Stomach (tissue), 9 donors: Measurements from ENCODE around the gene C19orf25. TPM values are rescaled to one million over a fixed set of nuclear protein-coding genes. Genes with fewer than 3 reads are reported as not detected.

Experiments used
- DNase-seq, 2 donors: peaks; one replicate each; pipeline versions ENCODE4 v3.0.0 to v3.0.0-alpha.2; 2013 to 2019
- H3K27ac ChIP-seq, 5 donors: fragments of 200-600 bp in 4 of 5; sonication (generic) in 4 of 5; one replicate each; pipeline ENCODE4 v1.5.1; 2013 to 2019; ENCODE audit warnings: mild to moderate bottlenecking in 1 of 5, moderate library complexity in 1 of 5
- H3K27me3 ChIP-seq, 3 donors: fragments of 200-600 bp; sonication (generic); one replicate each; pipeline ENCODE4 v1.5.1; 2017 to 2019; ENCODE audit warnings: mixed run types in 1 of 3
- H3K36me3 ChIP-seq, 4 donors: fragments of 200-600 bp; sonication (generic); 1 replicate in 3 of 4; 2 replicates in 1 of 4; pipeline ENCODE4 v1.5.1; 2016 to 2019
- H3K4me1 ChIP-seq, 4 donors: fragments of 200-600 bp; sonication (generic); one replicate each; pipeline ENCODE4 v1.5.1; 2016 to 2019
- H3K4me3 ChIP-seq, 4 donors: fragments of 200-600 bp; sonication (generic) in 3 of 4; one replicate each; pipeline ENCODE4 v1.5.1; 2016 to 2019; ENCODE audit warnings: mild to moderate bottlenecking in 1 of 4
- H3K9me3 ChIP-seq, 4 donors: fragments of 200-600 bp; sonication (generic); one replicate each; pipeline ENCODE4 v1.5.1; 2016 to 2019
- EP300 ChIP-seq: sonication (generic); formaldehyde crosslinking; IDR thresholded peaks from one replicate; pipeline ENCODE4 v1.6.1; 2017; ENCODE audit warnings: antibody characterized with exemption
- POLR2A ChIP-seq, 4 donors: fragments of 450-650 bp; IDR thresholded peaks; one replicate each; pipeline ENCODE4 v1.6.1; 2016; ENCODE audit warnings: antibody characterized with exemption in 4 of 4, control low read depth in 2 of 4, mild to moderate bottlenecking in 1 of 4, moderate library complexity in 1 of 4
- POLR2AphosphoS5 ChIP-seq, 3 donors: sonication (generic); formaldehyde crosslinking; IDR thresholded peaks; one replicate each; pipeline ENCODE4 v1.6.1; 2016; ENCODE audit warnings: antibody characterized with exemption in 3 of 3
- WGBS, 5 donors: extraction: QIAGEN DNeasy Blood & Tissue Kit in 3 of 5; methylation state at CpG; one replicate each; pipeline versions ENCODE4 v1.1.5 to v1.1.7; 2013 to 2018; 5-methylcytosine and 5-hydroxymethylcytosine counted together
- intact Hi-C: fragments of 100-400 bp; cut with DNase I; formaldehyde crosslinking; loops from one replicate; pipeline ENCODE4 v1.15.1; 2023; ENCODE audit warnings: low total_unique reads
- polyA plus RNA-seq, 3 donors: library from polyadenylated mRNA; stranded (reverse); fragments of 200-250 nt; gene quantifications; one replicate each; pipeline ENCODE4 v1.2.3, GENCODE V29; 2013
- total RNA-seq, 5 donors: library from RNA; depleted of rRNA; stranded (reverse); fragments of >200 nt; gene quantifications; one replicate each; pipeline versions ENCODE4 v1.1.0 to v1.2.3, GENCODE V29; 2014 to 2016
- TF ChIP-seq, protein P1 (sequence below), 7 experiments: fragments of 450-650 bp in 4 of 7; fragments of 200-600 bp in 3 of 7; sonication (generic) in 3 of 7; IDR thresholded peaks; one replicate each; pipeline ENCODE4 v1.5.1; 2016 to 2019; ENCODE audit warnings: antibody characterized with exemption in 7 of 7, control low read depth in 2 of 7, mild to moderate bottlenecking in 1 of 7
- donor health status: healthy with polysubstance abuse.
- donor health status: Bipolar disorder and iron deficiency.
- donor health status: healthy.

C19orf25 gene
- total and polyA plus RNA-seq, 8 donors, result 5.4 to 84.3 (median 29.1) TPM

DNA sequence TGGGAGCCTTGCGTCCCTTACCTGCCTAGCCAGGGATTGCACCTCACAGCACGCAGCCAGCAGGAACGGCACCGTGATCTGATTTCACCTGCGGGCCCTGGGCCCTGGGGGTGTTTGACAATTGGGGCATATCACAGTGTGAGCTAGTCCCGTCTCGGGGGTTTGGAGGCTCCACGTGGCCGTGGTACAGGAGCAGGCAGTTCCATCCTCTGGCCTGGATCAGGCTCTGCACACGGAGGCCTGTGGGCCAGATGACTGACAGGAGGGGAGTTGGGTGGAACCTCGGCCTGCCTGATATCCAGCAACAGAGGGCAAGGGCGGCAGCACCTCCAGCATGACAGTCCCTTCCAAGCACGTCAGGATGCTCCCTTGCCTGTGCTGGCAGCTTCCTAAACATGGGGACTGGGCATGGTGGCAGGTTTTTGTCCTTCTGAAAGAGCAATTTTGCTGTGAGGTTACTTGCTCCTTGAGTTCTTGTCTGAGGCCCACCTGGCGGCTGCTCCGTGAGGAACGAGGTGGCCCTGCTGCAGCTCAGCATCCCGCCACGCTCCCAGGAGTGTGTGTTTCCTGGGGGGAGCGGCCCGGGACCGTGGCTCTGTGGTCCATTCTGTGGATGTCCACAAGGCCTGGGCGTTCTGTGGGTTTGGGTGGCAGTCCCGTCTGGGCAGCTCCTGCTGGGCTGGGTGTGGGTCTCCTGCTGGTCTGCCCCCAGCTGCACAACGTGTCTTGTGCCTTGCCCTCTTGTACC, 47.1 kb downstream of the C19orf25 start:
- Histone ChIP-seq H3K4me1 (peaks cover 12 to 20% (median 15%) of the 10 kb centered on the region in 4 donors), H3K9me3 (no peaks in the 10 kb centered on the region), H3K36me3 (peaks cover 61 to 92% (median 91%) of the 10 kb centered on the region in 4 donors), H3K27me3 (no peaks in the 10 kb centered on the region), H3K4me3 (no peak overlapping the region), H3K27ac (no peak overlapping the region)
- intact Hi-C loops, result no loop called here
- TF ChIP-seq EP300, result no peak
- no peak for TF ChIP-seq POLR2AphosphoS5 (IDR thresholded peaks at IDR 0.05)
- TF ChIP-seq POLR2A (IDR thresholded peaks at IDR 0.05), result no peak
- TF ChIP-seq, protein P1, sequence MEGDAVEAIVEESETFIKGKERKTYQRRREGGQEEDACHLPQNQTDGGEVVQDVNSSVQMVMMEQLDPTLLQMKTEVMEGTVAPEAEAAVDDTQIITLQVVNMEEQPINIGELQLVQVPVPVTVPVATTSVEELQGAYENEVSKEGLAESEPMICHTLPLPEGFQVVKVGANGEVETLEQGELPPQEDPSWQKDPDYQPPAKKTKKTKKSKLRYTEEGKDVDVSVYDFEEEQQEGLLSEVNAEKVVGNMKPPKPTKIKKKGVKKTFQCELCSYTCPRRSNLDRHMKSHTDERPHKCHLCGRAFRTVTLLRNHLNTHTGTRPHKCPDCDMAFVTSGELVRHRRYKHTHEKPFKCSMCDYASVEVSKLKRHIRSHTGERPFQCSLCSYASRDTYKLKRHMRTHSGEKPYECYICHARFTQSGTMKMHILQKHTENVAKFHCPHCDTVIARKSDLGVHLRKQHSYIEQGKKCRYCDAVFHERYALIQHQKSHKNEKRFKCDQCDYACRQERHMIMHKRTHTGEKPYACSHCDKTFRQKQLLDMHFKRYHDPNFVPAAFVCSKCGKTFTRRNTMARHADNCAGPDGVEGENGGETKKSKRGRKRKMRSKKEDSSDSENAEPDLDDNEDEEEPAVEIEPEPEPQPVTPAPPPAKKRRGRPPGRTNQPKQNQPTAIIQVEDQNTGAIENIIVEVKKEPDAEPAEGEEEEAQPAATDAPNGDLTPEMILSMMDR (IDR thresholded peaks at IDR 0.05), result no peak
- WGBS, 5 donors, result 87 to 93% (median 92%) methylated on average over 21 to 24 of the region's 24 CpGs
- no peak for DNase-seq

DNA sequence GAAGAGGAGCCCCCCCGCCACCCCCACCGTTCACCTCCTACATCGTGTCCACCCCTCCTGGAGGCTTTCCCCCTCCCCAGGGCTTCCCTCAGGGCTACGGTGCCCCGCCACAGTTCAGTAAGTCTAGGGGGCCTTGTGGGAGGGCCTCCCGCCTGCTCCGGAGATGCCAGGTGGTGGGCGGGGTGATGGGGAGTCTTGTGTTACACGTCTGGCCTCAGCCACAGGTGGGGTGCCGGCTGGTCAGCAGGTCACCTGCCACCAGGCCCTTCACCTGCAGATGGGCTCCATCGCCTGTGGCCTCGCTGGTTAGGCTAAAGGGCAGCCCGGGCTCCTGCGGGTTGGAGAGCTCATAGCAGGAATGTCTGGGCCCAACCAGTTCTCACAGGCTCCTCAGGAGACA, 48.8 kb downstream of the C19orf25 start:
- peaks cover 12 to 20% (median 15%) of the 10 kb centered on the region in 4 donors for H3K4me1 ChIP-seq
- no peak for DNase-seq
- intact Hi-C loops, result no loop called here
- peaks cover 68 to 100% (median 100%) of the 10 kb centered on the region in 4 donors for H3K36me3 ChIP-seq
- H3K9me3 ChIP-seq, result no peaks in the 10 kb centered on the region
- TF ChIP-seq POLR2A (IDR thresholded peaks at IDR 0.05) (no peak), EP300 (no peak)
- TF ChIP-seq, protein P1 (IDR thresholded peaks at IDR 0.05), result no peak
- H3K27me3 ChIP-seq, result no peaks in the 10 kb centered on the region
- no peak overlapping the region for H3K4me3 ChIP-seq
- no peak overlapping the region for H3K27ac ChIP-seq
- WGBS, 5 donors, result 83 to 95% (median 88%) methylated on average over 4 to 14 of the region's 14 CpGs

DNA sequence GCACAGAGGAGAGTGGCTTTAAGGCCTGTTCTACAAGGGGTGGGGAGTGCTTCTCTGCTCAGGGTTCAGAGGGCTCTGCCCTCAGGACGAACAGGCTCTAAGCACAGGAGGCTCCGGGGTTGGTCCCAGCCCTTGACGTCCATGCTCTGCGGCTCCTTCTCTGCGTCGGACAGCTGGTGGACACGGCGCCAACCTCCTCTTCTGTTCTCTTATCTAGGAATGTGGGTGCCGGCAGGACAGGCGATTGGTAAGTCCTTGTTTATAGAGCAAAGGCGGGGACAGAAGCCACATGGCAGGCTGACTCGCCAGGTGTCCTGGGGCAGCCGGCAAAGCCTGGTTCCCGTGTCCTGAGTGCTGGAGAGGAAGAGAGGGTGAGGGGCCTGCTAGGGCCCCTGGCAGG, 49.3 kb downstream of the C19orf25 start:
- Histone ChIP-seq H3K4me1 (peaks cover 12 to 20% (median 15%) of the 10 kb centered on the region in 4 donors), H3K9me3 (no peaks in the 10 kb centered on the region), H3K27me3 (no peaks in the 10 kb centered on the region), H3K27ac (no peak overlapping the region), H3K36me3 (peaks cover 70 to 100% (median 100%) of the 10 kb centered on the region in 4 donors), H3K4me3 (no peak overlapping the region)
- WGBS, 5 donors, result 27 to 70% (median 33%) methylated on average over 13 to 14 of the region's 14 CpGs
- peak in 2 of 3 donors; percentile 29 to 44 for TF ChIP-seq POLR2AphosphoS5 (IDR thresholded peaks at IDR 0.05)
- TF ChIP-seq EP300, result no peak
- intact Hi-C loops, result no loop called here
- DNase-seq, result peak in 1 of 2 donors; percentile 77

DNA sequence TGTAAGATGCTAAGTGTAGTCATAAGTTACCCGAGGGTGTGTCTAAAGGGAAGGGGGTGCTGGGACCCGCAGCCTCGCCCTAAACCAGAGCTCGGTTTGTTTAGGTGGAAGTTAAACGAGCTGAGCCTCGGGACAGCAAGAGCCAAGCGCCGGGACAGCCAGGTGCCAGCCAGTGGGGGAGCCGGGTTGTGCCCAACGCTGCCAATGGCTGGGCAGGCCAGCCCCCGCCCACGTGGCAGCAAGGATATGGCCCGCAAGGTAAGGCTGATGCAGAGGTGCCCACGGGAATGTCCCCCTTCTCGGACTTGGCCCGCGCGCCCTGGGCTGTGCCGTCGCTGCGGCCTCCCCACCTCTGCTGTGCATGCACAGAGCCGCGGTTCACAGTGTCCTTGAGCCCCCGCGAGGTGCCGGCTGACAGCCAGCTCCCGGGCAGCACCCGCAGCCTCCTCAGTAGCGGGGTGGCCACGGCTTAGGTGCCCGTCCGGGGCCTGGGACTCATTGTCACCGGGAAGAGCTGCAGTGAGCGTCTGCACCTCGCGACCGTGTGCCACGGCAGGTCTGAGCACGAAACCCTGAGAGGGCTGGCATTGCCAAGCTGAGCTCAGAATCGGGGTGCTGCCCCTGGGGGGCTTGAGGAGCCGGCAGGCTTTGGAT, 50.1 kb downstream of the C19orf25 start:
- peaks cover 12 to 26% (median 15%) of the 10 kb centered on the region in 4 donors for H3K4me1 ChIP-seq
- DNase-seq, result no peak
- H3K27me3 ChIP-seq, result no peaks in the 10 kb centered on the region
- H3K4me3 ChIP-seq, result no peak overlapping the region
- 68 to 82% (median 76%) methylated on average over 26 to 41 of the region's 41 CpGs for WGBS, 5 donors
- intact Hi-C loops, result no loop called here
- H3K36me3 ChIP-seq, result peaks cover 68 to 100% (median 100%) of the 10 kb centered on the region in 4 donors
- no peaks in the 10 kb centered on the region for H3K9me3 ChIP-seq
- no peak overlapping the region for H3K27ac ChIP-seq
- TF ChIP-seq POLR2AphosphoS5 (IDR thresholded peaks at IDR 0.05), result no peak
- TF ChIP-seq, protein P1 (IDR thresholded peaks at IDR 0.05), result no peak
- no peak for TF ChIP-seq EP300
- no peak for TF ChIP-seq POLR2A (IDR thresholded peaks at IDR 0.05)
